ENCODE data around the gene RPS8. TPM values are rescaled to one million over a fixed set of nuclear protein-coding genes. Genes with fewer than 3 reads are reported as not detected.
"Not testable (repeated sequence)": the region's sequence is repeated elsewhere in the genome, so short reads cannot be mapped to it uniquely, and the experiment has no call there.

Gene RPS8
- total and polyA plus RNA-seq, 5 donors: 848 to 1,144 (median 945) TPM

DNA sequence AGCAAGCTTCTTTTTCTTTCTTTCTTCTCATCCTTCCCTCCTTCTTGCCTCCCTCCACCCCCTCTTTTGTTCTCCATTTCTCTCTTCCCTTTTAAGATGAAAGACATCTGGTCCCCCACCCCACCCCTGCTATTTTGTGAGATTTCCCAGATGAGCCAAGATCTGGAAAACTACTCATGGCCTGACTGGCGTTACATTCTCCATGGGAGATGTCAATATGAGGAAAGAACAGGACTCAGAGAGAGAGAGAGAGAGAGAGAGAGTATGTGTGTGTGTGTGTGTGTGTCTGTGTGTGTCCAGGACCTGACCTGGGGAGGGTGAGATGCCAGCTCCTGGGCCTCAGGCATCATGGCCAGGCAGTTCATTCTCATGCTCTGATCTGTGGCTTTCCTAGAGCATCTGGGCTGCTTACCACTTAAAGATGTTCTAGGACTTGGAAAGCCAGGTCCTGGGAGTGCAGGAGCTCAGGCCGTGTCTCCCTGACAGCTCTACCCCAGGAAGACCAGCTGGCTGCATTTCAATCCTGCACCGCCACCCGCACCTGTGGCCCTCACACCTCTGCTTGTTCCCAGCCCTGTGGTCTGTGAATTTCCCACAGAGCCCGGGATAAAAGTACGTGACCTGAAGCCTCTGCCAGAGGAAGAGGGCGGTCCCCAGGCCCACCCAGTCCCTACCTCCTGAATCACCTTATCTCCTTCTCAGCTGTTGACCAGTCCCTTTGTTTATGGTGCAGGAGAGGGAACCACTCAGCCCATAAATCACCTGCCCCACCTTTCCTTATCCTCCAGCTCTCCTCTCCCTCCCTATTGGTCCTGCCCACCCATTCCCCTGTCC is 15.8 kb downstream of the RPS8 start:
- Histone ChIP-seq H3K4me3 (ENCODE audit: low read length) (no peak overlapping the region), H3K27me3 (ENCODE audit: control insufficient read depth, insufficient read depth) (no peaks in the 10 kb centered on the region), H3K4me1 (ENCODE audit: control insufficient read depth, insufficient read depth, low read length) (no peaks in the 10 kb centered on the region), H3K27ac (ENCODE audit: low read length) (no peak overlapping the region), H3K9me3 (ENCODE audit: control insufficient read depth, low read length) (no peaks in the 10 kb centered on the region)
- ATAC-seq (no peak), DNase-seq (peak in 2 of 3 donors; percentile 11 to 30)
- intact Hi-C loops (cut with DNase I): no loop called here
- WGBS: 68% methylated on average over 7 of the region's 7 CpGs

DNA sequence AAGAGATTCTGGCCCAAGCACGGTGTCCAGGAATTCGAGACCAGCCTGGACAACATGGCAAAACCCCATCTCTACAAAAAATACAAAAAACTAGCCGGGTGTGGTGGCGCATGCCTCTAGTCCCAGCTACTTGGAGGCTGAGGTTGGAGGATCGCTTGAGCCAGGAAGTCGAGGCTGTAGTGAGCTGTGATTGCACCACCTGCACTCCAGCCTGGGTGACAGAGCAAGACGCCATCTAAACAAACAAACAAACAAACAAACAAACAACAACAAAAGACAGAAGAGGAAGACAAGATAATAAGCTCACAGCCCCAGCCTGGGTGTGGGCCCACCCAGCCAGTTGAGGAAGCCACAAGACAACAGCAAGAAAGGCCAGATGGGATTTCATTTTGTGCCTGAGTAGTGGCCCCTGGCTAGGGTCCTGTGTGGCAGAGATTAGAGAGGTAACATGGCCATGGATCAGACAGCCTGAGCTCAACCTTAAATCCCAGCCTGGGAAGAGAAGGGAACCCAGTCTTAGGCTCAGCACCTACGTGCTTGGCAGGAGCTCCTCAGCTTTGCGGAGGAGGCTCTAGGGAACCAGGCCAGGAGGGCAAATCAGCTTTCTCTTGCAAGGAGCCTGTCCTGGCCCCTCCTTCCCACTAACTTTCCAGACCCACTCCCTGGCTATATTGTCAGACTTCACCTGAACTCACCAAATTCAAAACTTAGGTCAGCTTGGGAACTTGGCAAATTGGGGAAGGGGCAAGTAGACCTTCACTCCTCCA is 17.6 kb downstream of the RPS8 start:
- Histone ChIP-seq H3K9me3 (ENCODE audit: control insufficient read depth, low read length) (no peaks in the 10 kb centered on the region), H3K27me3 (ENCODE audit: control insufficient read depth, insufficient read depth) (no peaks in the 10 kb centered on the region), H3K4me3 (ENCODE audit: low read length) (no peak overlapping the region), H3K4me1 (ENCODE audit: control insufficient read depth, insufficient read depth, low read length) (no peaks in the 10 kb centered on the region), H3K27ac (ENCODE audit: low read length) (no peak overlapping the region)
- WGBS: 90% methylated on average over 9 of the region's 9 CpGs
- DNase-seq (peak in 2 of 3 donors; percentile 25 to 26), ATAC-seq (peak in 1 of 2 donors; percentile 4)
- intact Hi-C loops (cut with DNase I): no loop called here

DNA sequence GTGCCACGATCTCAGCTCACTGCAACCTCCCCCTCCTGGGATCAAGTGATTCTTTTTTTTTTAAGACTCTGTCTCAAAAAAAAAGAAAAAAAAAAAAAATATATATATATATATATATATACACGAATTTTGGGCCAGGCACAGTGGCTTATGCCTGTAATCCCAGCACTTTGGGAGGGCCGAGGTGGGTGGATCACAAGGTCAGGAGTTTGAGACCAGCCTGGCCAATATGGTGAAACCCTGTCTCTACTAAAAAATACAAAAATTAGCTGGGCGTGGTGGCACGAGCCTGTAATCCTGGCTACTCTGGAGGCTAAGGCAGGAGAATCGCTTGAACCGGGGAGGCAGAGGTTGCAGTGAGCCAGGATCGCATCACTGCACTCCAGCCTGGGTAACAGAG is 22.5 kb downstream of the RPS8 start:
- not testable (repeated sequence) for H3K27me3 ChIP-seq (ENCODE audit: control insufficient read depth, insufficient read depth); H3K27ac ChIP-seq (ENCODE audit: low read length); H3K4me3 ChIP-seq (ENCODE audit: low read length); ATAC-seq; H3K9me3 ChIP-seq (ENCODE audit: control insufficient read depth, low read length)
- DNase-seq: peak in 2 of 3 donors; percentile 18 to 28
- peaks cover 10% of the 10 kb centered on the region for H3K4me1 ChIP-seq (ENCODE audit: control insufficient read depth, insufficient read depth, low read length)
- 78% methylated on average over 8 of the region's 8 CpGs for WGBS
- intact Hi-C loops (cut with DNase I): loop anchor here in 1 of 4 donors (5.0 kb wide), 1 partner anchor 34 kb away; no protein-coding TSS in a partner anchor

DNA sequence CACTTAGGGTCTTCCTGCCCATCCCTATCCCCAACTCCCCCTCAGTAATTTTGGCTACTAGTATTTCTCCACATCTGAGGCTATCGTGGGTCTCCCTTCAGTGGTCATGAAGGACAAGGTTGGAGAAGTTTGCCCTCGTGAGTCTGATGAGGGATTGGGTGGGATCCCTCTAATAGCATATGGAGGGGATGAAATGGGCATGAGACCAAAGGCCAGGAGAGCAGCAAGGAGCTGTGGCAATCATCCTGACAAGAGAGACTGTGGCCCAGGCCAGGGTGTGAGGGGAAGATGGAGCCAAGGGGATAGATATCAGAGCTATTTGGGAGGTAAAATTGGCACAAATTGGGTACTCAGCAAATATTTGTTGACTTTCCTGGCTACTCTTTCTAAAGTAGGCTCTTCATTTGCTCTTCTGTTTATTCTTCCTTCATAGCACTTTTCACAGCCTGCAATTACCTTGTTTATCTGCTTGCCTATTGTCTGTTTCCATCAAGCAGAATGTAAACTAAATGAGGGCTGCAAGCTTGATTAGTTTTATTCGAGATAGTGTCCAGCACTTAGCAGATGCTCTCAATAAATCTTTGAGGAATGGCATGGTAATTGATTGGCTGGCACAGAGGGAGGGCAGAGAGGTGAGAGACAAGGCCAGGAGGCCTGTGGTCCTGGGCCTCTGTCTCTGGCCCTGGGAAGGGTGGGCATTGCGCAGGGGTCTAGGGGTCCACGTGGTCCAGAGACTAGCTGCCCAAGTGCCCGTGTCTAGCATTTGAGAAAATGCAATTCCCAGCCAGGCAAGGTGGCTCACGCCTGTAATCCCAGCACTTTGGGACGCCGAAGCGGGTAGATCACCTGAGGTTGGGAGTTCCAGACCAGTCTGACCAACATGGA is 23.4 kb downstream of the RPS8 start:
- intact Hi-C loops (cut with DNase I): loop anchor here in 1 of 4 donors (5.0 kb wide), 1 partner anchor 34 kb away; no protein-coding TSS in a partner anchor
- ATAC-seq: no peak

DNA sequence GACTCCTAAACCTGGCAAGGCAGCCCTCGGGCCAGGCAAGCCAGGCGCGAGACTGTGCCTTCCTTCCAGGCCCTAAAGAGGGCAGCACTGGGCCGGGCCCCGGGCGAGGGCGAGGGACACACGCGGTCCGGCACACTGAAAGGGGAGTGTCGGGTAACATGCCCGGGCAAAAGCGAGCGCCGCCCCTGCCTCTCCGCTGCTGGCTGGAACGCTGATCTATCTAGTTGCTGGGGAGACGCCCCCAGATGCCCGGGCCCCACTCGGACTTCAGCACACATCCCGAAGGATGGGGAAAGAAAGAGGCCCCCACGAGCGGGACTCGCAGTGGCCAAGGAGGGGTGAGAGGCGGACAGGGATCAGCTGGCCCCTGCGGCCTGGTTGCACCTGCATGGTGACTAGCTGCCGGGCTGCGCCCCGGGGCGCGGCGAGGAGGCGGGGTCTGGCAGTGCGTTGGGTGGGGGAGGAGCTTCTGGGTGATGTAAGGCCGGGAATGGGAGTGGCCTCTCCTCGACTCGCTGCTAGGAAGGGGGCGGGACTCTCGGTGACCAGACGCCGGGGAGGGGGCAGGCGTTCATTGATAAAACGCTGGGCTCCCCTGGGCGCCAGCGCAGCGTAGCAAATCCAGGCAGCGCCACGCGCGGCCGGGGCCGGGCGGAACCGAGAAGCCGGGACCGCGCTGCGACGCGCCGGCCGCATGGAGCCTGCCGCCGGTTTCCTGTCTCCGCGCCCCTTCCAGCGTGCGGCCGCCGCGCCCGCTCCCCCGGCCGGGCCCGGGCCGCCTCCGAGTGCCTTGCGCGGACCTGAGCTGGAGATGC is 24.6 kb downstream of the RPS8 start, which contains the start of gene PLK3:
Gene PLK3 (plus strand): TSS at position 608 of the 815 bp plus-strand sequence. CDS start 87 bp downstream, at position 695.
- intact Hi-C loops (cut with DNase I): loop anchor here in 2 of 4 donors (2.0 to 5.0 kb wide), 2 partner anchors 19 to 32 kb away; no protein-coding TSS in a partner anchor
- no peaks in the 10 kb centered on the region for H3K9me3 ChIP-seq (ENCODE audit: control insufficient read depth, low read length)
- under 1% methylated on average over 79 of the region's 79 CpGs for WGBS
- ATAC-seq (peak; percentile 95 to 96), DNase-seq (peak; percentile 98 to 99 (median 99))
- H3K4me3 ChIP-seq (ENCODE audit: low read length): peak within 1 kb of the TSS; percentile 72
- peaks cover 10% of the 10 kb centered on the region for H3K4me1 ChIP-seq (ENCODE audit: control insufficient read depth, insufficient read depth, low read length)
- H3K27ac ChIP-seq (ENCODE audit: low read length): peak within 1 kb of the TSS; percentile 84
- H3K27me3 ChIP-seq (ENCODE audit: control insufficient read depth, insufficient read depth): no peaks in the 10 kb centered on the region

More for the DNA sequence above, 23.4 kb downstream of the RPS8 start:
- WGBS: 87% methylated on average over 10 of the region's 10 CpGs
- no peaks in the 10 kb centered on the region for H3K27me3 ChIP-seq (ENCODE audit: control insufficient read depth, insufficient read depth)
- peak; percentile 15 to 53 (median 49) for DNase-seq
- no peak overlapping the region for H3K27ac ChIP-seq (ENCODE audit: low read length)
- H3K4me3 ChIP-seq (ENCODE audit: low read length): no peak overlapping the region
- H3K4me1 ChIP-seq (ENCODE audit: control insufficient read depth, insufficient read depth, low read length): peaks cover 10% of the 10 kb centered on the region
- H3K9me3 ChIP-seq (ENCODE audit: control insufficient read depth, low read length): no peaks in the 10 kb centered on the region

DNA sequence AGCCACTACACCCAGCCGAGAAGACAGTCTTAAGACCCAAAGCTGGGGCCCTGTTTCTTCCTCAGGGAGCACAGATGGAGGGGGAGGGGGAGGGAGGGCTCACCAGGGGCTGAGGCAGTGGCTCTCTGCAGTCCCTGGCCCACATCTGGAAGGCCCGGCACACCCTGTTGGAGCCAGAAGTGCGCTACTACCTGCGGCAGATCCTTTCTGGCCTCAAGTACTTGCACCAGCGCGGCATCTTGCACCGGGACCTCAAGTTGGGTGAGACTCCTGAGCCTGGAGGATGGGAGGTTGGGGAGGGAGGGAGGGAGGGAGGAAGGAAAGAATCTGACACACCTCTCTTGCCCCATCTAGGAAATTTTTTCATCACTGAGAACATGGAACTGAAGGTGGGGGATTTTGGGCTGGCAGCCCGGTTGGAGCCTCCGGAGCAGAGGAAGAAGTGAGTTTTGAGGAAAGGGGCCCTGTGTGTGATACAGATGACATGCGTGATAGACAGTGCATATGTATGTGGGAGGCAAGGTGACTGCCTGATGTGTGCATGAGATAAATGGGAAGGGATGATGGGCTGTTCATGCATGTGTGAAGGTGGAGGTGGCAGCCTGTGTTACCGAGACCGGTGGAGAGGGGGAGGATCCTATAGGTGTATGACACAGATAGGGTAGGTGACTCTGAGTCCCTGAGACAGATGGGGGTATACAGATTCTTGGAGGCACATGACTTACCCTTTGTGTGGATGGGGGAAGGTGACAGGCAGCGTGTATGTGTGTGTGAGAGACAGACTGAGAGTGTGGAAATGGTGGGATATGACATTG is 26.4 kb downstream of the RPS8 start:
- H3K4me3 ChIP-seq (ENCODE audit: low read length): peak overlapping the region; percentile 28
- H3K4me1 ChIP-seq (ENCODE audit: control insufficient read depth, insufficient read depth, low read length): peaks cover 15% of the 10 kb centered on the region
- H3K9me3 ChIP-seq (ENCODE audit: control insufficient read depth, low read length): no peaks in the 10 kb centered on the region
- no peaks in the 10 kb centered on the region for H3K27me3 ChIP-seq (ENCODE audit: control insufficient read depth, insufficient read depth)
- WGBS: 41% methylated on average over 13 of the region's 13 CpGs
- no peak for ATAC-seq
- intact Hi-C loops (cut with DNase I): loop anchor here in 1 of 4 donors (2.0 kb wide), 1 partner anchor 17 kb away; no protein-coding TSS in a partner anchor
- DNase-seq: peak; percentile 34 to 74 (median 65)
- H3K27ac ChIP-seq (ENCODE audit: low read length): peak overlapping the region; percentile 37

DNA sequence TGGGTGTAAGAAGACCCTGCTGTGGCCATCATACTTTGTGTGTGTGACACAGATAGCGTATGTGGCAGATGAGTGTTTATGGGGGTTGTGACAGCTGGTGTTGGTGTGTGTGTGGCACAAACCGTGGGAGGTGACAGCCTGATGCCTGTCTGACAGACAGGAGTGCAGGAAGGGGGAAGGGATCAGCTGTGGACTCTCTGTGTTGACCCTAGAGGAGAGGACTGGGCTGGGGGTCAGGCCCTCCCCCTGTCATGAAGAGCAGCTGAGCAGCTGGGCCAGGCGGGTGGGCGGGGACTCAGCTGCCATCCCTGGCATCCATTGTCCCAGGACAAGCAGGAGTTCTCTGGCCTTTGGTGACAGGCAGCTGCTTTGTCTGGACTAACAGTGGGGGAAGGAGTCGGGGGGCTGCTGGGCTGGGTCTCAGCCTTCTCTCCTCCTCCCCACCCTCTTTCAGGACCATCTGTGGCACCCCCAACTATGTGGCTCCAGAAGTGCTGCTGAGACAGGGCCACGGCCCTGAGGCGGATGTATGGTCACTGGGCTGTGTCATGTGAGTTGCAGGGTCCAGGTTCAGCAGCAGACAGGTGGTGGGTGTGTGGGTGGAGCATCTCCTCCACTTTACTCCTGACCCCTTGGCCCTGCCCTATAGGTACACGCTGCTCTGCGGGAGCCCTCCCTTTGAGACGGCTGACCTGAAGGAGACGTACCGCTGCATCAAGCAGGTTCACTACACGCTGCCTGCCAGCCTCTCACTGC is 27.1 kb downstream of the RPS8 start:
- Histone ChIP-seq H3K4me3 (ENCODE audit: low read length) (peak overlapping the region; percentile 28), H3K9me3 (ENCODE audit: control insufficient read depth, low read length) (no peaks in the 10 kb centered on the region), H3K27me3 (ENCODE audit: control insufficient read depth, insufficient read depth) (no peaks in the 10 kb centered on the region), H3K4me1 (ENCODE audit: control insufficient read depth, insufficient read depth, low read length) (peaks cover 22% of the 10 kb centered on the region), H3K27ac (ENCODE audit: low read length) (peak overlapping the region; percentile 37)
- ATAC-seq: no peak
- peak; percentile 33 to 73 (median 70) for DNase-seq
- intact Hi-C loops (cut with DNase I): no loop called here
- 67% methylated on average over 13 of the region's 13 CpGs for WGBS

DNA sequence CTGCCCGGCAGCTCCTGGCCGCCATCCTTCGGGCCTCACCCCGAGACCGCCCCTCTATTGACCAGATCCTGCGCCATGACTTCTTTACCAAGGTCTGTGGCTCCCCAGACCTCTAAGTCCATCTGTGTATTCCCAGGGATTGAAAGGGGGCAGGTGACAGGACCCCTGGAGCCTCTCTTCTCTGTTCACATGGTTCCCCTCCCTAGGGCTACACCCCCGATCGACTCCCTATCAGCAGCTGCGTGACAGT is 27.6 kb downstream of the RPS8 start:
- DNase-seq (no peak), ATAC-seq (no peak)
- 80% methylated on average over 9 of the region's 9 CpGs for WGBS
- Histone ChIP-seq H3K4me1 (ENCODE audit: control insufficient read depth, insufficient read depth, low read length) (peaks cover 27% of the 10 kb centered on the region), H3K27me3 (ENCODE audit: control insufficient read depth, insufficient read depth) (no peaks in the 10 kb centered on the region), H3K4me3 (ENCODE audit: low read length) (no peak overlapping the region), H3K27ac (ENCODE audit: low read length) (no peak overlapping the region), H3K9me3 (ENCODE audit: control insufficient read depth, low read length) (no peaks in the 10 kb centered on the region)
- intact Hi-C loops (cut with DNase I): no loop called here
